Left lung (tissue), 10 donors: ENCODE data around the gene FICD. TPM values are rescaled to one million over a fixed set of nuclear protein-coding genes. Genes with fewer than 3 reads are reported as not detected.

Experiments used
- ATAC-seq: fragments of 200-7000 bp; cut with Tn5 transposase; one replicate; pipeline ENCODE4 v1.9.1; 2020; ENCODE audit warnings: moderate library complexity
- DNase-seq, 4 donors: peaks; one replicate each; pipeline ENCODE4 v3.0.0-alpha.2; 2013 to 2020
- H3K27ac ChIP-seq, 2 donors: fragments of 200-600 bp; sonication (generic) in 1 of 2; one replicate each; pipeline versions ENCODE4 v1.5.0 to v1.8.0; 2020 to 2021
- H3K27me3 ChIP-seq, 2 donors: fragments of 200-600 bp; sonication (generic) in 1 of 2; one replicate each; pipeline versions ENCODE4 v1.5.0 to v1.8.0; 2020 to 2021
- H3K36me3 ChIP-seq, 2 donors: fragments of 200-600 bp; sonication (generic) in 1 of 2; one replicate each; pipeline versions ENCODE4 v1.5.0 to v1.8.0; 2020 to 2021
- H3K4me1 ChIP-seq, 2 donors: fragments of 200-600 bp; one replicate each; pipeline ENCODE4 v1.8.0; 2021
- H3K4me3 ChIP-seq, 2 donors: fragments of 200-600 bp; sonication (generic) in 1 of 2; one replicate each; pipeline versions ENCODE4 v1.5.0 to v1.8.0; 2020 to 2021; ENCODE audit warnings: mild to moderate bottlenecking in 1 of 2
- H3K9me3 ChIP-seq, 2 donors: fragments of 200-600 bp; sonication (generic) in 1 of 2; one replicate each; pipeline versions ENCODE4 v1.5.0 to v1.8.0; 2020 to 2021
- CTCF ChIP-seq, 2 donors: fragments of 200-600 bp; sonication (generic) in 1 of 2; IDR thresholded peaks; one replicate each; pipeline versions ENCODE4 v1.5.0 to v1.8.0; 2021; ENCODE audit warnings: antibody characterized with exemption in 2 of 2
- intact Hi-C, 2 donors: fragments of 100-400 bp; cut with DNase I; formaldehyde crosslinking; loops; one replicate each; pipeline versions ENCODE4 v1.11.2 to v1.14.2; 2022
- polyA plus RNA-seq, 6 donors: library from polyadenylated mRNA; unstranded; fragments of 120-200 nt; gene quantifications; one replicate each; pipeline ENCODE4 v1.2.1, GENCODE V29; 2013; ENCODE audit not compliant: insufficient read length in 6 of 6
- total RNA-seq, 2 donors: library from RNA; stranded (reverse); fragmentation: NEBNext Ultra II Directional; extraction: Animal tissue kit (Norgen Biotek cat#: 25700); gene quantifications; one replicate each; pipeline ENCODE4 v1.2.1, GENCODE V29; 2021
- donor health status: DM: no; HTN: yes; CAD: no.
- donor health status: DM: no; HTN: no; CAD: no.

The FICD gene
- total and polyA plus RNA-seq, 8 donors, result 2.6 to 13.2 (median 3.1) TPM

- Histone ChIP-seq H3K27me3 (no peaks in the 10 kb centered on the region), H3K36me3 (peaks cover 8 to 100% of the 10 kb centered on the region in 2 donors), H3K4me3 (no peak overlapping the region), H3K9me3 (no peaks in the 10 kb centered on the region), H3K27ac (no peak overlapping the region), H3K4me1 (no peaks in the 10 kb centered on the region)
- intact Hi-C loops, result no loop called here
- no peak for ATAC-seq
- no peak for DNase-seq
- no peak for TF ChIP-seq CTCF (IDR thresholded peaks at IDR 0.05)
Measured at GRCh38 chr12:108526482-108527165, 11.5 kb downstream of the FICD start.

GRCh38 chr12:108527166-108527496, 12.1 kb downstream of the FICD start:
- H3K27me3 ChIP-seq, result no peaks in the 10 kb centered on the region
- no peak overlapping the region for H3K27ac ChIP-seq
- intact Hi-C loops, result no loop called here
- DNase-seq, result no peak
- H3K4me3 ChIP-seq, result no peak overlapping the region
- no peaks in the 10 kb centered on the region for H3K9me3 ChIP-seq
- no peak for TF ChIP-seq CTCF (IDR thresholded peaks at IDR 0.05)
- no peak for ATAC-seq
- no peaks in the 10 kb centered on the region for H3K4me1 ChIP-seq
- peaks cover 8 to 100% of the 10 kb centered on the region in 2 donors for H3K36me3 ChIP-seq

GRCh38 chr12:108530161-108530560, 15.1 kb downstream of the FICD start:
- Histone ChIP-seq H3K36me3 (peaks cover 8 to 100% of the 10 kb centered on the region in 2 donors), H3K27ac (no peak overlapping the region), H3K4me1 (no peaks in the 10 kb centered on the region), H3K9me3 (no peaks in the 10 kb centered on the region), H3K4me3 (no peak overlapping the region), H3K27me3 (no peaks in the 10 kb centered on the region)
- ATAC-seq (no peak), DNase-seq (no peak)
- no peak for TF ChIP-seq CTCF (IDR thresholded peaks at IDR 0.05)
- intact Hi-C loops, result no loop called here

- no peak for DNase-seq
- H3K9me3 ChIP-seq, result no peaks in the 10 kb centered on the region
- no peaks in the 10 kb centered on the region for H3K4me1 ChIP-seq
- no peak for TF ChIP-seq CTCF (IDR thresholded peaks at IDR 0.05)
- no peaks in the 10 kb centered on the region for H3K27me3 ChIP-seq
- no peak overlapping the region for H3K27ac ChIP-seq
- peaks cover 0 to 100% of the 10 kb centered on the region in 2 donors for H3K36me3 ChIP-seq
- no peak for ATAC-seq
- no peak overlapping the region for H3K4me3 ChIP-seq
- intact Hi-C loops, result no loop called here
Measured at GRCh38 chr12:108531929-108532848, 17.1 kb downstream of the FICD start.

GRCh38 chr12:108538146-108538545, 23.1 kb downstream of the FICD start:
- no peaks in the 10 kb centered on the region for H3K9me3 ChIP-seq
- no peaks in the 10 kb centered on the region for H3K4me1 ChIP-seq
- TF ChIP-seq CTCF (IDR thresholded peaks at IDR 0.05), result no peak
- no peak for ATAC-seq
- peak in 2 of 4 donors; percentile 10 to 19 for DNase-seq
- no peak overlapping the region for H3K4me3 ChIP-seq
- H3K27ac ChIP-seq, result no peak overlapping the region
- peaks cover 0 to 80% of the 10 kb centered on the region in 2 donors for H3K36me3 ChIP-seq
- intact Hi-C loops, result no loop called here
- no peaks in the 10 kb centered on the region for H3K27me3 ChIP-seq
